RWPE1 (cell line): ENCODE results near the gene GREB1.

ENCODE experiments used
- CTCF ChIA-PET: fragments of 350-600 bp; sonication (Branson Sonifier 250); formaldehyde crosslinking; extraction: SDS; loops from one replicate; lab custom pipeline; 2021; lab: Yijun Ruan, JAX
- POLR2A ChIA-PET: fragments of 400-600 bp; formaldehyde crosslinking; extraction: SDS; loops from one replicate; lab custom pipeline; 2020; ENCODE audit warnings: antibody characterized with exemption; ENCODE audit not compliant: low non-redundant PET; lab: Yijun Ruan, JAX
- DNase-seq: peaks from one replicate; pipeline ENCODE4 v3.0.0; 2012; ENCODE audit warnings: low spot score
- H3K27ac ChIP-seq: fragments of 450-650 bp; 2 replicates; pipeline ENCODE4 v1.5.1; 2017
- CTCF ChIP-seq: fragments of 450-650 bp; conservative IDR thresholded peaks from 2 replicates; pipeline ENCODE4 v1.5.1; 2017; ENCODE audit warnings: low read depth, mild to moderate bottlenecking

Gene GREB1

DNA sequence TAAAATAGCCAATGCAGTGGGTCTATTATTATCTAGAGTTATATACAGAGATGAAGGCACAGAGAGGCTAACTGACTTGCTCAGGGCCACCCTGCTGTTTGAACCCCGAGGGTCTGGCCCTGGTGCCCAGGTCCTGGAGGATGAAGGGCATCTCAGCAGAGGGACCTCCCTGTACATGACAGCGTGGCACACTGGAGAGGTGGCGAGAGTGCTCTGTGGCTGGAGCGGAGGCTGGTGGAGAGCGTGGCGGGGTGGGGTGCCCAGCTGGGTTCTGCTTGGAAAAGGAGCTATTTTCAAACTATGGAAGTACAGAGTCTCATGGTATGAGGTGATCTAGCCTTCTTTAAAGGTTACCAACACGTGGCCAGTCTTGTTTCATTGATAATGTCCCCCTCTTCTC, 35.8 kb downstream of the GREB1 start:
- H3K27ac ChIP-seq: no peak overlapping the region
- DNase-seq: no peak
- no peak for TF ChIP-seq CTCF
- POLR2A ChIA-PET: no interaction called here
- CTCF ChIA-PET: interaction anchor here (1.0 kb wide), 1 partner anchor 112 kb away, joined by 3 read pairs; no protein-coding TSS in a partner anchor

DNA sequence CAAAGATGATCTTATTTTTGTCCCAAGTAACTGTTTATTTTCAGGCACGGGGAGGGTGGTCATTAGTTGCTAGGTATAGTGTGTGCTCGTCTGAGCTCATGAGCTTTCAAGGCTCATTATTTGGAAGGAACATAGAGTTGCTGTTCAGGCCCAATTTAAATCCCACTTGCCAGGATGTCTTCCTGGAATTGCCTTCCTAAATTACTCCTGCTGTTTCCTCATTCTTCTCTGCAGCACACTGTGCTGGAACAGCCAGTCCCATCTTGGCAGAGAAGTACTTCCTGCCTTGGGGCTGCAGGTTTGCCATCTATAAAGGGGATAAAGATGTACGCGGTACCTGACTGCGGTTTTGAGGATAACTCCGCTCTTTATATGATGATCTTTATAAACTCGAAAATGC, 37.3 kb downstream of the GREB1 start:
- ChIA-PET POLR2A (no interaction called here), CTCF (interaction anchor here (1.0 kb wide), 1 partner anchor 13 kb away, joined by 5 read pairs; no protein-coding TSS in a partner anchor)
- DNase-seq: no peak
- no peak for TF ChIP-seq CTCF
- H3K27ac ChIP-seq: no peak overlapping the region

- no peak overlapping the region for H3K27ac ChIP-seq
- CTCF ChIA-PET: interaction anchor here (0.6 to 1.5 kb wide), 3 partner anchors 10 to 627 kb away, joined by 4 to 6 read pairs (median 4); no protein-coding TSS in a partner anchor
- POLR2A ChIA-PET: no interaction called here
- no peak for TF ChIP-seq CTCF
- DNase-seq: no peak
These were observed 39.2 kb downstream of the GREB1 start for GRCh38 chr2:11572996-11573395.

DNA sequence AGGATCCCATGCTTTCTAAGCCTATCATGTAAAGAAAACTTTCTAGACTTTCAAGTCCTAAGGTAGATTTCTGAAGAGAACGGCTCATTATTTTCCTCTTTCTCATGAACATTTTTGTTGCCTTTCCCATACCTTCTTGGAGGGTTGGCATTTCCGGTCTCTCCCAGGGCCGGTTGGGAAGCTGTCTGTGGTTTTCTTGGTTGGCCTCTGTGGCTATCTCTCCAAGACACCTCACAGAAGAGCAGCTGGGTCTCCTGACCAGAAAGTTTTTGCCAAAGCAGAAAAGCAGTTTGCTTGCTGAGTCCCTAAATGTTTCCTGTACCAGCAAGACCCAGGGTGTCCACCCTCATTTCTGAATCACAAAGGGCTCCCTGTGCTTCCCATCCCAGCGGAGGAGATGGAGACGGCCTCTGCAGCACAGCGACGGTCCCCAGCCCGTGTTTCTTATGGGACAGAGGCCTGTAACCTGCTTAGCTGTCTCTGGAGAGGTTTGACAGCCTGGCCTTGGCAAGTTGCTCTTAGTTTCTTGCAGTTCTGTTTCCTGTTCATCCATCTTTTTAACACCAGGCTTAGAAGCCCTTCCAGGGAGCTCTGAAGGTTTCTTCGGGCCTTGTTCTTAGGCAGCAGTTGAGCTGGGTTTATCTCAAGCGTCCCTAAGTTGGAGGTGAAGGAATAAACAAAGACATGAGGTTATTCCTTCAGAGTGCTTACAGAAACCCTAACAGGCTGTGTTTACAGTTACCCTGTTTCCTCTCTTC, 39.8 kb downstream of the GREB1 start:
- ChIA-PET POLR2A (no interaction called here), CTCF (interaction anchor here (0.6 to 1.5 kb wide), 3 partner anchors 9 to 628 kb away, joined by 4 to 6 read pairs (median 4); no protein-coding TSS in a partner anchor)
- DNase-seq: no peak
- no peak for TF ChIP-seq CTCF
- H3K27ac ChIP-seq: no peak overlapping the region

- POLR2A ChIA-PET: no interaction called here
- CTCF ChIA-PET: interaction anchor here (1.2 to 1.5 kb wide), 2 partner anchors 8 to 97 kb away, joined by 4 to 6 read pairs; no protein-coding TSS in a partner anchor
- DNase-seq: no peak
- no peak for TF ChIP-seq CTCF
- H3K27ac ChIP-seq: no peak overlapping the region
These were observed 40.6 kb downstream of the GREB1 start for GRCh38 chr2:11574176-11575046.

- H3K27ac ChIP-seq: no peak overlapping the region
- ChIA-PET CTCF (no interaction called here), POLR2A (no interaction called here)
- no peak for TF ChIP-seq CTCF
- no peak for DNase-seq
These were observed 42.6 kb downstream of the GREB1 start for GRCh38 chr2:11576398-11576797.
